Measurements from ENCODE around the gene H1-8.
A peak's percentile ranks its signal among the peaks of the same experiment; 100 is the strongest.

H1-8 gene

GRCh38 chr3:129539206-129539605, 3.8 kb upstream of the H1-8 start:
- Histone ChIP-seq H4K91ac (ENCODE audit: low read depth, low read length) (peak overlapping the region; percentile 26), H3K18ac (ENCODE audit: low read length) (no peak overlapping the region), H3K27ac (ENCODE audit: low read depth, low read length) (no peak overlapping the region), H2BK120ac (ENCODE audit: insufficient read depth, low read length, poor library complexity) (no peak overlapping the region), H3K4me1 (ENCODE audit: control insufficient read depth in 1 of 2, insufficient read depth in 2 of 2, low read length in 2 of 2) (peaks cover 9 to 13% of the 10 kb centered on the region in 2 experiments), H4K12ac (ENCODE audit: low read depth, low read length) (no peak overlapping the region), H2BK5ac (ENCODE audit: low read depth, low read length, poor library complexity) (no peak overlapping the region), H4K8ac (ENCODE audit: low read depth, low read length) (no peak overlapping the region), H3K4me2 (ENCODE audit: low read length) (no peak overlapping the region), H2BK12ac (ENCODE audit: low read length) (peak overlapping the region; percentile 86), H3K14ac (ENCODE audit: low read length) (no peak overlapping the region), H3K27me3 (ENCODE audit: insufficient read depth, low read length) (no peaks in the 10 kb centered on the region), H3K36me3 (ENCODE audit: control insufficient read depth in 1 of 2, insufficient read depth in 2 of 2, low read length in 2 of 2) (no peaks in the 10 kb centered on the region), H3K79me1 (ENCODE audit: low read length) (peaks cover 12% of the 10 kb centered on the region), H3K79me2 (ENCODE audit: control insufficient read depth, insufficient read depth, low read length, poor library complexity) (no peaks in the 10 kb centered on the region), H2AFZ (ENCODE audit: insufficient read depth, low read length, poor library complexity) (no peak overlapping the region), H3K9me3 (ENCODE audit: insufficient read depth, low read depth, low read length) (no peaks in the 10 kb centered on the region), H2AK5ac (ENCODE audit: low read length) (peak overlapping the region; percentile 26), H3K4ac (ENCODE audit: low read depth, low read length) (no peak overlapping the region), H3K23ac (ENCODE audit: low read length) (no peak overlapping the region), H3K4me3 (ENCODE audit: low read depth, low read length) (no peak overlapping the region), H3K9ac (ENCODE audit: low read length) (no peak overlapping the region)
- WGBS (ENCODE audit: extremely low coverage, insufficient coverage, insufficient read length), result no CpG with 5 or more reads among the region's 8 CpGs
- no peak for DNase-seq

GRCh38 chr3:129540776-129541516, 2.0 kb upstream of the H1-8 start:
- no peak overlapping the region for H2BK5ac ChIP-seq (ENCODE audit: low read depth, low read length, poor library complexity)
- H4K8ac ChIP-seq (ENCODE audit: low read depth, low read length), result no peak overlapping the region
- H4K12ac ChIP-seq (ENCODE audit: low read depth, low read length), result no peak overlapping the region
- no peak overlapping the region for H2AK5ac ChIP-seq (ENCODE audit: low read length)
- no peak overlapping the region for H3K4me2 ChIP-seq (ENCODE audit: low read length)
- no peak overlapping the region for H2BK120ac ChIP-seq (ENCODE audit: insufficient read depth, low read length, poor library complexity)
- H3K4me3 ChIP-seq (ENCODE audit: low read depth, low read length), result no peak overlapping the region
- no peaks in the 10 kb centered on the region for H3K27me3 ChIP-seq (ENCODE audit: insufficient read depth, low read length)
- WGBS (ENCODE audit: extremely low coverage, insufficient coverage, insufficient read length), result no CpG with 5 or more reads among the region's 11 CpGs
- no peak overlapping the region for H3K9ac ChIP-seq (ENCODE audit: low read length)
- H3K79me1 ChIP-seq (ENCODE audit: low read length), result peaks cover 4% of the 10 kb centered on the region
- peaks cover 0 to 3% of the 10 kb centered on the region in 2 experiments for H3K4me1 ChIP-seq (ENCODE audit: control insufficient read depth in 1 of 2, insufficient read depth in 2 of 2, low read length in 2 of 2)
- H3K18ac ChIP-seq (ENCODE audit: low read length), result no peak overlapping the region
- no peaks in the 10 kb centered on the region for H3K9me3 ChIP-seq (ENCODE audit: insufficient read depth, low read depth, low read length)
- H3K36me3 ChIP-seq (ENCODE audit: control insufficient read depth in 1 of 2, insufficient read depth in 2 of 2, low read length in 2 of 2), result no peaks in the 10 kb centered on the region
- H3K27ac ChIP-seq (ENCODE audit: low read depth, low read length), result no peak overlapping the region
- H3K23ac ChIP-seq (ENCODE audit: low read length), result no peak overlapping the region
- no peaks in the 10 kb centered on the region for H3K79me2 ChIP-seq (ENCODE audit: control insufficient read depth, insufficient read depth, low read length, poor library complexity)
- DNase-seq, result no peak
- no peak overlapping the region for H3K14ac ChIP-seq (ENCODE audit: low read length)
- peak overlapping the region; percentile 34 for H2BK12ac ChIP-seq (ENCODE audit: low read length)
- no peak overlapping the region for H4K91ac ChIP-seq (ENCODE audit: low read depth, low read length)
- H2AFZ ChIP-seq (ENCODE audit: insufficient read depth, low read length, poor library complexity), result no peak overlapping the region
- no peak overlapping the region for H3K4ac ChIP-seq (ENCODE audit: low read depth, low read length)

GRCh38 chr3:129542747-129543146, 228 bp upstream of the H1-8 start:
- H4K91ac ChIP-seq (ENCODE audit: low read depth, low read length), result no peak overlapping the region
- no peak overlapping the region for H2BK120ac ChIP-seq (ENCODE audit: insufficient read depth, low read length, poor library complexity)
- no peak overlapping the region for H3K18ac ChIP-seq (ENCODE audit: low read length)
- no peak overlapping the region for H2AFZ ChIP-seq (ENCODE audit: insufficient read depth, low read length, poor library complexity)
- H3K4ac ChIP-seq (ENCODE audit: low read depth, low read length), result no peak overlapping the region
- H3K14ac ChIP-seq (ENCODE audit: low read length), result no peak overlapping the region
- H3K36me3 ChIP-seq (ENCODE audit: control insufficient read depth in 1 of 2, insufficient read depth in 2 of 2, low read length in 2 of 2), result no peaks in the 10 kb centered on the region
- H4K12ac ChIP-seq (ENCODE audit: low read depth, low read length), result no peak overlapping the region
- H3K27ac ChIP-seq (ENCODE audit: low read depth, low read length), result no peak overlapping the region
- no peak overlapping the region for H2BK12ac ChIP-seq (ENCODE audit: low read length)
- H4K8ac ChIP-seq (ENCODE audit: low read depth, low read length), result no peak overlapping the region
- no peaks in the 10 kb centered on the region for H3K79me2 ChIP-seq (ENCODE audit: control insufficient read depth, insufficient read depth, low read length, poor library complexity)
- no peak overlapping the region for H3K9ac ChIP-seq (ENCODE audit: low read length)
- H3K27me3 ChIP-seq (ENCODE audit: insufficient read depth, low read length), result no peaks in the 10 kb centered on the region
- no peak overlapping the region for H3K4me2 ChIP-seq (ENCODE audit: low read length)
- H2AK5ac ChIP-seq (ENCODE audit: low read length), result no peak overlapping the region
- WGBS (ENCODE audit: extremely low coverage, insufficient coverage, insufficient read length), result no CpG with 5 or more reads among the region's 5 CpGs
- H3K23ac ChIP-seq (ENCODE audit: low read length), result no peak overlapping the region
- H3K4me1 ChIP-seq (ENCODE audit: control insufficient read depth in 1 of 2, insufficient read depth in 2 of 2, low read length in 2 of 2), result no peaks in the 10 kb centered on the region
- DNase-seq, result no peak
- H3K79me1 ChIP-seq (ENCODE audit: low read length), result peaks cover 4% of the 10 kb centered on the region
- no peak overlapping the region for H3K4me3 ChIP-seq (ENCODE audit: low read depth, low read length)
- no peak overlapping the region for H2BK5ac ChIP-seq (ENCODE audit: low read depth, low read length, poor library complexity)
- no peaks in the 10 kb centered on the region for H3K9me3 ChIP-seq (ENCODE audit: insufficient read depth, low read depth, low read length)

GRCh38 chr3:129543999-129544398, 1.0 kb downstream of the H1-8 start:
- H3K4me2 ChIP-seq (ENCODE audit: low read length), result no peak overlapping the region
- no peaks in the 10 kb centered on the region for H3K9me3 ChIP-seq (ENCODE audit: insufficient read depth, low read depth, low read length)
- H2AFZ ChIP-seq (ENCODE audit: insufficient read depth, low read length, poor library complexity), result no peak overlapping the region
- no peak overlapping the region for H3K4me3 ChIP-seq (ENCODE audit: low read depth, low read length)
- H3K79me1 ChIP-seq (ENCODE audit: low read length), result peaks cover 10% of the 10 kb centered on the region
- peaks cover 5 to 7% of the 10 kb centered on the region in 2 experiments for H3K4me1 ChIP-seq (ENCODE audit: control insufficient read depth in 1 of 2, insufficient read depth in 2 of 2, low read length in 2 of 2)
- no peak overlapping the region for H2AK5ac ChIP-seq (ENCODE audit: low read length)
- no peaks in the 10 kb centered on the region for H3K36me3 ChIP-seq (ENCODE audit: control insufficient read depth in 1 of 2, insufficient read depth in 2 of 2, low read length in 2 of 2)
- H4K12ac ChIP-seq (ENCODE audit: low read depth, low read length), result no peak overlapping the region
- no CpG with 5 or more reads among the region's 9 CpGs for WGBS (ENCODE audit: extremely low coverage, insufficient coverage, insufficient read length)
- peaks cover under 1% of the 10 kb centered on the region for H3K79me2 ChIP-seq (ENCODE audit: control insufficient read depth, insufficient read depth, low read length, poor library complexity)
- no peak overlapping the region for H2BK12ac ChIP-seq (ENCODE audit: low read length)
- no peak overlapping the region for H2BK120ac ChIP-seq (ENCODE audit: insufficient read depth, low read length, poor library complexity)
- H2BK5ac ChIP-seq (ENCODE audit: low read depth, low read length, poor library complexity), result no peak overlapping the region
- H3K9ac ChIP-seq (ENCODE audit: low read length), result no peak overlapping the region
- H3K4ac ChIP-seq (ENCODE audit: low read depth, low read length), result no peak overlapping the region
- no peak overlapping the region for H3K27ac ChIP-seq (ENCODE audit: low read depth, low read length)
- no peak overlapping the region for H3K18ac ChIP-seq (ENCODE audit: low read length)
- H3K27me3 ChIP-seq (ENCODE audit: insufficient read depth, low read length), result no peaks in the 10 kb centered on the region
- no peak overlapping the region for H4K8ac ChIP-seq (ENCODE audit: low read depth, low read length)
- DNase-seq, result no peak
- H4K91ac ChIP-seq (ENCODE audit: low read depth, low read length), result peak overlapping the region; percentile 3
- H3K23ac ChIP-seq (ENCODE audit: low read length), result no peak overlapping the region
- no peak overlapping the region for H3K14ac ChIP-seq (ENCODE audit: low read length)
